GM12878 (cell line): ENCODE data around the gene GPR152. TPM values are rescaled to one million over a fixed set of nuclear protein-coding genes. Genes with fewer than 3 reads are reported as not detected.

Experiments used
- ATF3 ChIP-seq: IDR thresholded peaks from 2 replicates; pipeline ENCODE4 v1.6.1; 2011; ENCODE audit warnings: low read depth, mild to moderate bottlenecking, low read length, moderate library complexity, borderline replicate concordance; ENCODE audit errors: extremely low read depth
- ATF7 ChIP-seq: fragments of 450-650 bp; IDR thresholded peaks from 2 replicates; pipeline ENCODE4 v1.6.1; 2016; ENCODE audit warnings: low read depth, mild to moderate bottlenecking
- BMI1 ChIP-seq: fragments of 450-650 bp; IDR thresholded peaks from 2 replicates; pipeline ENCODE4 v1.6.1; 2016; ENCODE audit warnings: mild to moderate bottlenecking, moderate library complexity, borderline replicate concordance
- CEBPZ ChIP-seq: fragments of 150-350 bp; IDR thresholded peaks from 2 replicates; pipeline ENCODE4 v1.6.1; 2016; ENCODE audit warnings: low read depth, low read length
- CHD2 ChIP-seq: IDR thresholded peaks from 2 replicates; pipeline ENCODE4 v1.6.1; 2011; ENCODE audit warnings: low read depth, low read length, improper control_type of control experiment, borderline replicate concordance
- FOXK2 ChIP-seq: fragments of 450-650 bp; IDR thresholded peaks from 2 replicates; pipeline ENCODE4 v1.6.1; 2017; ENCODE audit warnings: mild to moderate bottlenecking, moderate library complexity
- HCFC1 ChIP-seq: fragments of 150-350 bp; IDR thresholded peaks from 2 replicates; pipeline ENCODE4 v1.6.1; 2014; ENCODE audit warnings: low read length
- HDAC6 ChIP-seq: fragments of 200-600 bp; sonication (generic); IDR thresholded peaks from one replicate; pipeline ENCODE4 v1.8.0; 2017; ENCODE audit warnings: antibody characterized with exemption; ENCODE audit not compliant: unreplicated experiment
- KLF5 ChIP-seq: fragments of 450-650 bp; IDR thresholded peaks from 2 replicates; pipeline ENCODE4 v1.6.1; 2014; ENCODE audit warnings: mild to moderate bottlenecking; ENCODE audit not compliant: partially characterized antibody
- NFIC ChIP-seq: IDR thresholded peaks from 2 replicates; pipeline ENCODE4 v1.6.1; 2012; ENCODE audit warnings: low read depth, mild to moderate bottlenecking, inconsistent platforms, low read length, moderate library complexity
- POU2F2 ChIP-seq: IDR thresholded peaks from 3 replicates; pipeline ENCODE4 v1.6.1; 2011; ENCODE audit warnings: low read depth, mild to moderate bottlenecking, low read length, borderline replicate concordance
- RFX5 ChIP-seq: IDR thresholded peaks from 2 replicates; pipeline ENCODE4 v1.6.1; 2011; ENCODE audit warnings: low read depth, low read length, improper control_type of control experiment
- SKIL ChIP-seq: fragments of 450-650 bp; IDR thresholded peaks from 2 replicates; pipeline ENCODE4 v1.6.1; 2017; ENCODE audit warnings: mild to moderate bottlenecking, low read depth, inconsistent platforms; ENCODE audit not compliant: poor library complexity, severe bottlenecking
- STAT3 ChIP-seq: IDR thresholded peaks from 2 replicates; pipeline ENCODE4 v1.6.1; 2011; ENCODE audit warnings: low read depth, low read length, improper control_type of control experiment
- TCF12 ChIP-seq: IDR thresholded peaks from 2 replicates; pipeline ENCODE4 v1.6.1; 2011; ENCODE audit warnings: low read depth, mild to moderate bottlenecking, low read length
- TCF7 ChIP-seq: IDR thresholded peaks from 2 replicates; pipeline ENCODE4 v1.6.1; 2014; ENCODE audit warnings: antibody characterized with exemption, borderline replicate concordance
- YY1 ChIP-seq: IDR thresholded peaks from 2 replicates; pipeline ENCODE4 v1.6.1; 2011; ENCODE audit warnings: low read depth, mild to moderate bottlenecking, low read length
- ZNF384 ChIP-seq: IDR thresholded peaks from 2 replicates; pipeline ENCODE4 v1.6.1; 2012; ENCODE audit warnings: low read depth, mild to moderate bottlenecking, low read length, improper control_type of control experiment, borderline replicate concordance
- polyA plus RNA-seq, 11 experiments: library from polyadenylated mRNA; depleted of rRNA in 4 of 11; unstranded in 6 of 11; stranded (reverse) in 5 of 11; fragments of >200 nt; fragmentation: Nextera tagmentation in 4 of 11; fragmentation: Illumina TruSeq in 1 of 11; extraction: Ambion mirVana in 4 of 11; extraction: Trizol in 1 of 11; gene quantifications; 1 replicate in 1 of 11; 2 replicates in 10 of 11; pipeline versions ENCODE4 v1.2.1 to v1.2.3, GENCODE V29; 2011 to 2016; ENCODE audit warnings: inconsistent platforms in 2 of 11, missing spikeins in 2 of 11, low read depth in 1 of 11
- total RNA-seq, 4 experiments: library from RNA; depleted of rRNA in 3 of 4; stranded (reverse); fragments of >200 nt in 3 of 4; fragmentation: Illumina TruSeq in 1 of 4; extraction: Trizol in 1 of 4; gene quantifications; 2 replicates each; pipeline versions ENCODE4 v1.2.1 to v1.2.3, GENCODE V29; 2013 to 2021
- TF ChIP-seq, protein P1 (sequence below): IDR thresholded peaks from 2 replicates; pipeline ENCODE4 v1.6.1; 2012; ENCODE audit warnings: low read depth, low read length, improper control_type of control experiment
- TF ChIP-seq, protein P2 (sequence below): IDR thresholded peaks from 2 replicates; pipeline ENCODE4 v1.6.1; 2012; ENCODE audit warnings: low read length, inconsistent platforms

Gene GPR152
- total and polyA plus RNA-seq, 10 of the 15 experiments (the other 5 are each of a cell fraction or from before 2014, with no cell fraction given) = not detected

- TF ChIP-seq SKIL (no peak), RFX5 (no peak), TCF12 (0 out of 2 replicates have a peak, but pooled peaks have one; percentile 42), POU2F2 (peak; percentile 49; the same call in 2 of the 3 replicates), HCFC1 (peak; percentile 56; the same call in 1 of the 2 replicates), ATF3 (no peak), HDAC6 (no peak), CHD2 (peak; percentile 54; the same call in 1 of the 2 replicates), BMI1 (no peak), FOXK2 (no peak), ATF7 (no peak), CEBPZ (no peak), NFIC (no peak), YY1 (peak; percentile 94), STAT3 (no peak), ZNF384 (no peak), TCF7 (no peak), KLF5 (no peak)
- TF ChIP-seq, protein P1, sequence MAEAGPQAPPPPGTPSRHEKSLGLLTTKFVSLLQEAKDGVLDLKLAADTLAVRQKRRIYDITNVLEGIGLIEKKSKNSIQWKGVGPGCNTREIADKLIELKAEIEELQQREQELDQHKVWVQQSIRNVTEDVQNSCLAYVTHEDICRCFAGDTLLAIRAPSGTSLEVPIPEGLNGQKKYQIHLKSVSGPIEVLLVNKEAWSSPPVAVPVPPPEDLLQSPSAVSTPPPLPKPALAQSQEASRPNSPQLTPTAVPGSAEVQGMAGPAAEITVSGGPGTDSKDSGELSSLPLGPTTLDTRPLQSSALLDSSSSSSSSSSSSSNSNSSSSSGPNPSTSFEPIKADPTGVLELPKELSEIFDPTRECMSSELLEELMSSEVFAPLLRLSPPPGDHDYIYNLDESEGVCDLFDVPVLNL = no peak
- TF ChIP-seq, protein P2, sequence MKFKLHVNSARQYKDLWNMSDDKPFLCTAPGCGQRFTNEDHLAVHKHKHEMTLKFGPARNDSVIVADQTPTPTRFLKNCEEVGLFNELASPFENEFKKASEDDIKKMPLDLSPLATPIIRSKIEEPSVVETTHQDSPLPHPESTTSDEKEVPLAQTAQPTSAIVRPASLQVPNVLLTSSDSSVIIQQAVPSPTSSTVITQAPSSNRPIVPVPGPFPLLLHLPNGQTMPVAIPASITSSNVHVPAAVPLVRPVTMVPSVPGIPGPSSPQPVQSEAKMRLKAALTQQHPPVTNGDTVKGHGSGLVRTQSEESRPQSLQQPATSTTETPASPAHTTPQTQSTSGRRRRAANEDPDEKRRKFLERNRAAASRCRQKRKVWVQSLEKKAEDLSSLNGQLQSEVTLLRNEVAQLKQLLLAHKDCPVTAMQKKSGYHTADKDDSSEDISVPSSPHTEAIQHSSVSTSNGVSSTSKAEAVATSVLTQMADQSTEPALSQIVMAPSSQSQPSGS = no peak
These were observed 16.4 kb upstream of the GPR152 start, which contains the start of gene TMEM134 (continued) for GRCh38 chr11:67468759-67469507.
